Measurements from ENCODE around the gene SEMA4B. TPM values are rescaled to one million over a fixed set of nuclear protein-coding genes. Genes with fewer than 3 reads are reported as not detected.

SEMA4B gene
- total RNA-seq, 2 donors from 2014 or later: 102 to 141 TPM

GRCh38 chr15:90201944-90202375 lies 830 bp downstream of the SEMA4B start:
- H3K4me1 ChIP-seq: peaks cover 16% of the 10 kb centered on the region
- intact Hi-C loops (cut with DNase I): no loop called here
- peak overlapping the region; percentile 81 for H3K27ac ChIP-seq
- H3K27me3 ChIP-seq: no peaks in the 10 kb centered on the region
- H3K9me3 ChIP-seq: no peaks in the 10 kb centered on the region
- H3K36me3 ChIP-seq: no peaks in the 10 kb centered on the region
- peak overlapping the region; percentile 89 to 97 for H3K9ac ChIP-seq (ENCODE audit: low read depth in 2 of 2, low read length in 2 of 2)
- TF ChIP-seq CTCF (IDR thresholded peaks at IDR 0.05): no peak
- peak; percentile 35 for DNase-seq
- H3K4me3 ChIP-seq: peak overlapping the region; percentile 93

- no peak for DNase-seq
- TF ChIP-seq CTCF (IDR thresholded peaks at IDR 0.05): no peak
- H3K4me1 ChIP-seq: peaks cover 16% of the 10 kb centered on the region
- no peaks in the 10 kb centered on the region for H3K36me3 ChIP-seq
- peak overlapping the region; percentile 93 for H3K4me3 ChIP-seq
- H3K27ac ChIP-seq: no peak overlapping the region
- H3K9me3 ChIP-seq: no peaks in the 10 kb centered on the region
- H3K27me3 ChIP-seq: no peaks in the 10 kb centered on the region
- intact Hi-C loops (cut with DNase I): no loop called here
- H3K9ac ChIP-seq (ENCODE audit: low read depth in 2 of 2, low read length in 2 of 2): peak overlapping the region in 1 of 2 donors; percentile 97
Observed at GRCh38 chr15:90202929-90203328, 1.8 kb downstream of the SEMA4B start.

- H3K4me3 ChIP-seq: no peak overlapping the region
- H3K27me3 ChIP-seq: no peaks in the 10 kb centered on the region
- no peak overlapping the region for H3K9ac ChIP-seq (ENCODE audit: low read depth in 2 of 2, low read length in 2 of 2)
- no peaks in the 10 kb centered on the region for H3K36me3 ChIP-seq
- no peaks in the 10 kb centered on the region for H3K9me3 ChIP-seq
- DNase-seq: no peak
- intact Hi-C loops (cut with DNase I): no loop called here
- H3K4me1 ChIP-seq: peaks cover 16% of the 10 kb centered on the region
- no peak overlapping the region for H3K27ac ChIP-seq
- TF ChIP-seq CTCF (IDR thresholded peaks at IDR 0.05): no peak
Observed at GRCh38 chr15:90203473-90203872, 2.3 kb downstream of the SEMA4B start.

- TF ChIP-seq CTCF (IDR thresholded peaks at IDR 0.05): no peak
- Histone ChIP-seq H3K27ac (no peak overlapping the region), H3K4me3 (no peak overlapping the region), H3K9ac (ENCODE audit: low read depth in 2 of 2, low read length in 2 of 2) (no peak overlapping the region), H3K9me3 (no peaks in the 10 kb centered on the region), H3K36me3 (no peaks in the 10 kb centered on the region), H3K27me3 (no peaks in the 10 kb centered on the region), H3K4me1 (peaks cover 16% of the 10 kb centered on the region)
- intact Hi-C loops (cut with DNase I): no loop called here
- no peak for DNase-seq
Observed at GRCh38 chr15:90203922-90204321, 2.8 kb downstream of the SEMA4B start.

- DNase-seq: no peak
- no peak overlapping the region for H3K27ac ChIP-seq
- H3K9me3 ChIP-seq: no peaks in the 10 kb centered on the region
- TF ChIP-seq CTCF (IDR thresholded peaks at IDR 0.05): no peak
- no peaks in the 10 kb centered on the region for H3K36me3 ChIP-seq
- no peak overlapping the region for H3K4me3 ChIP-seq
- intact Hi-C loops (cut with DNase I): no loop called here
- no peaks in the 10 kb centered on the region for H3K27me3 ChIP-seq
- peaks cover 15% of the 10 kb centered on the region for H3K4me1 ChIP-seq
- no peak overlapping the region for H3K9ac ChIP-seq (ENCODE audit: low read depth in 2 of 2, low read length in 2 of 2)
Observed at GRCh38 chr15:90205050-90205848, 4.1 kb downstream of the SEMA4B start.

All from colonic mucosa (tissue), 4 donors.